Hematopoietic multipotent progenitor cell treated with erythropoietin and hydrocortisone succinate and interleukin-3 and kit ligand, for 15 days (in vitro differentiated cells): ENCODE measurements around the gene EFCAB12.
"Not testable (repeated sequence)": the region's sequence is repeated elsewhere in the genome, so short reads cannot be mapped to it uniquely, and the experiment has no call there.

Experiments
- DNase-seq: peaks from one replicate; pipeline ENCODE4 v3.0.0-alpha.2; 2015; ENCODE audit warnings: low spot score

Gene EFCAB12

DNA sequence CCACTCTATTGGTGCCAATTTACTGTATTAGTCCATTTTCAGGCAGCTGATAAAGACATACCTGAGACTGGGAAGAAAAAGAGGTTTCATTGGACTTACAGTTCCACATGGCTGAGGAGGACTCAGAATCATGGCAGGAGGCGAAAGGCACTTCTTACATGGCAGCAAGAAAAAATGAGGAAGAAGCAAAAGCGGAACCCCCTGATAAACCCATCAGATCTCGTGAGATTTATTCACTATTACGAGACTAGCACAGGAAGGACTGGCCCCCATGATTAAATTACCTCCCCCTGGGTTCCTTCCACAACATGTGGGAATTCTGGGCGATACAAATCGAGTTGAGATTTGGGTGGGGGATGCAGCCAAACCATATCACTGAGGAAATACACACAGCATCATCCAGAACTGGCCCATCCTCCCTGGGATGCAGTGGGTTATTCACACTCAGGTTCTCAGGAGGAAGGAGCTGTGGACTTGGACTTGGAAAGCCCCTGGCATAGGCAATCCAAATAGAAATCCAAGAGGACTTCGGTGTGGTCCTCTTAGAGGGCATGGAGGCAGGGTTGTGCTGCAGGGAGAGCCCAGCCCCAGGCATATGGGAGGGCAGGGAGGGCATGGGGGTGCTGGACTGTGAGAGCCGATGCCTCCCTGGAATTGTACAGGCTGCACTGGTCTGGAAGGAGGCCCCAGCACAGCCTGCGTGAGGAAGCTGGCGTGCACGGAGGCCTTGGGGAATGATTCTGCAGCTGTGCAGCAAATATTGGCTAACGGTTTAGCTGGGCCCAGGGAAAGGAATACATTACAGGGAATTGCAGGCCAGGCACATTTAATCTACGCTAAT lies 62.9 kb downstream of the EFCAB12 start:
- DNase-seq = no peak

DNA sequence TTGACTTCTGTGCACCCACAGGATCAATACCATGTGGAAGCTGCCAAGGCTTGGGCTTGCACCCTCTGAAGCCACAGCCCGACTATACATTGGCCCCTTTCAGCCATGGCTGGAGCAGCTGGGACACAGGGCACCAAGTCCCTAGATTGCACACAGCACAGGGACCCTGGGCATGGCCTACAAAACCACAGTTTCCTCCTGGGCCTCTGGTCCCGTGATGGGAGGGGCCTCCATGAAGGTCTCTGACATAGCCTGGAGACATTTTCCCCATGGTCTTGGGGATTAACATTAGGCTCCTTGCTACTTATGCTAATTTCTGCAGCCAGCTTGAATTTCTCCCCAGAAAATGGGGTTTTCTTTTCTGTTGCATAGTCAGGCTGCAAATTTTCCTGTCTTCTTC lies 63.6 kb downstream of the EFCAB12 start:
- not testable (repeated sequence) for DNase-seq

- not testable (repeated sequence) for DNase-seq
Observed at GRCh38 chr3:129363356-129363755, 65.1 kb downstream of the EFCAB12 start.

DNA sequence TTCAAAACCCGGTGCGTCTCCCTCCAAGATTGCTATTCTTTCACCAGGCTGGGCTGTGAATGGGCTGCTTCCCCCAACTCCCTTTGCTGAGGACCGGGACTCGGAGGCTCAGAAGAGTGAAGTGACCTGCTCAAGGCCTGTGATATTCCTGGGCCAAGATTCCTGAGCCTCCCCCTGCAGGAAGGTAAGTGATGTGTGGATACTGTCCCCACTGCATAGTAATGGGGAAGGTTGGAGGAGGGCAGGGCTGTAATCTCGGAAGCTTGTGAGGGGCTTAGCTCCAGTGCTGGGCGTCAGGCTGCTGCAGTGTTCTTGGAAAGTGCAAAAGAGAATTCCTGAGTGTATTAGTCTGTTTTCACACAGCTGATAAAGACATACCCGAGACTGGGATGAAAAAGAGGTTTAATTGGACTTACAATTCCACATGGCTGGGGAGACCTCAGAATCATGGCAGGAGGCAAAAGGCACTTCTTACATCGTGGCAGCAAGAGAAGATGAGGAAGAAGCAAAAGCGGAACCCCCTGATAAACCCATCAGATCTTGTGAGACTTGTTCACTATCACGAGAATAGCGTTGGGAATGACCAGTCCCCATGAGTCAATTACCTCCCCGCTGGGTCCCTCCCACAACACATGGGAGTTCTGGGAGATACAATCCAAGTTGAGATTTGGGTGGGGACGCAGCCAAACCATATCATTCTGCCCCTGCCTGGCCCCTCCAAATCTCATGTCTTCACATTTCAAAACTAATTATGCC lies 67.6 kb downstream of the EFCAB12 start:
- DNase-seq = no peak

GRCh38 chr3:129360171-129360611 lies 68.2 kb downstream of the EFCAB12 start:
- peak; percentile 39 for DNase-seq

- DNase-seq = no peak
Observed at GRCh38 chr3:129358772-129359371, 69.6 kb downstream of the EFCAB12 start.

DNA sequence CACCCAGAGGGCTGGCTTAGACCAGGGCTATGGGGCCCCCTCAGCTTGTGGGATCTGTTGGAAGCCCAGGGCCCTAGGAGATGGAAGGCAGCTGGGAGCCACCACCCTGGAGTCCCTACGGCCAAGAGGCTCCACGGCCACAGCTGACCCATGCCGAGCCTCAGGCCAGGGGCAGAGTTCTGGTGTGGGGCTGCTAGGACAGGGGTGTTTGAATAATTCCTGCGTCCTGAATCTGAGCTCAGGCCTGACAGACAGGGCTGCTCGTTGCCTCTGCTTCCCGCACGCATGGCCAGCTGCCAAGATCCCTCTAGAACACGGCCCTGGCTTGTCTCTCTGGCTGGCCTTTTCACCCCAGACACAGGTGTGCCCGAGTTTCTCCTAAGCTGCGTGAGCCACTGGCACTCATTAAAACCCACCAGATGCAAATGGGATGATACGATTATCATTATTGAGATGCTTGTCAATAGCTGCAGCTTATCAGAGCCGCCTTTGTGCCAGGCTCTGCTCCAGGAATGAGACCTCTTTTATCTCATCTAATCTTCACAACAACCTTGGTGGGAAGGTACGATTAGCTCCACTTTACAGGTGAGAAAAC lies 70.2 kb downstream of the EFCAB12 start:
- no peak for DNase-seq

GRCh38 chr3:129357616-129358015 lies 70.8 kb downstream of the EFCAB12 start:
- no peak for DNase-seq

DNA sequence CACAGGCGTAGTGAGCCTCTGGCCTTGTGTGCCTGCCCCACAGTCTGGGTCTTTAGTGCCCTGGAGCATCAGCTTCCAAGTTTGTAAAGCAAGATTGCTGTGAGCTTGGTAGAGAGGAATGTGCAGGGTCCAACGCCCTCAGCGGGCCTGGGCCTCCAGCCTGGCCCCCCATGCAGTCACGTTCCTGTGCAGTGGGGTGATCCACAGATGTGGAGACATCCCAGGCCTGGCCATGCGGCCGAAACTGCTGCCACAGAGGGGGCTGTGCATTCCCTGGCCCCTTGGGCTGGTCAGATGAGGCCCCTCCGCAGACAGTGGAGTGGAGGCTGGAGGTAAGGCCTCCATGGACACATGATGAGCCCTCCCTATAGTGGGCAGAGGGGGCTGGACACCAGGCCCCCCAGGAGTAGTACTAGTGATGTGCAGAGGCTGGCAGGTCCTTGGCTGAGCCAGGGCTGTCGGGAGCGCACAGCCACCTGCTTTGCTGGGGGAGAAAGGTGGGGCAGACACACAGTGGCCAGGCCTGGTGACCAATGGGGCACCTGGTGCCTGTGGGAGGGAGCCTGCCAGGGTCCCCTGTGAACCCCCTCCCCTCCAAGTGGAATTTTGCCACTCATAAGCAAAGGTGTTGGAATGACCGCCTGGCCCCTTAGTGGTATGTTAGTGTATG lies 71.5 kb downstream of the EFCAB12 start:
- DNase-seq = no peak

- DNase-seq = no peak
Observed at GRCh38 chr3:129353589-129353941, 74.9 kb downstream of the EFCAB12 start.

DNA sequence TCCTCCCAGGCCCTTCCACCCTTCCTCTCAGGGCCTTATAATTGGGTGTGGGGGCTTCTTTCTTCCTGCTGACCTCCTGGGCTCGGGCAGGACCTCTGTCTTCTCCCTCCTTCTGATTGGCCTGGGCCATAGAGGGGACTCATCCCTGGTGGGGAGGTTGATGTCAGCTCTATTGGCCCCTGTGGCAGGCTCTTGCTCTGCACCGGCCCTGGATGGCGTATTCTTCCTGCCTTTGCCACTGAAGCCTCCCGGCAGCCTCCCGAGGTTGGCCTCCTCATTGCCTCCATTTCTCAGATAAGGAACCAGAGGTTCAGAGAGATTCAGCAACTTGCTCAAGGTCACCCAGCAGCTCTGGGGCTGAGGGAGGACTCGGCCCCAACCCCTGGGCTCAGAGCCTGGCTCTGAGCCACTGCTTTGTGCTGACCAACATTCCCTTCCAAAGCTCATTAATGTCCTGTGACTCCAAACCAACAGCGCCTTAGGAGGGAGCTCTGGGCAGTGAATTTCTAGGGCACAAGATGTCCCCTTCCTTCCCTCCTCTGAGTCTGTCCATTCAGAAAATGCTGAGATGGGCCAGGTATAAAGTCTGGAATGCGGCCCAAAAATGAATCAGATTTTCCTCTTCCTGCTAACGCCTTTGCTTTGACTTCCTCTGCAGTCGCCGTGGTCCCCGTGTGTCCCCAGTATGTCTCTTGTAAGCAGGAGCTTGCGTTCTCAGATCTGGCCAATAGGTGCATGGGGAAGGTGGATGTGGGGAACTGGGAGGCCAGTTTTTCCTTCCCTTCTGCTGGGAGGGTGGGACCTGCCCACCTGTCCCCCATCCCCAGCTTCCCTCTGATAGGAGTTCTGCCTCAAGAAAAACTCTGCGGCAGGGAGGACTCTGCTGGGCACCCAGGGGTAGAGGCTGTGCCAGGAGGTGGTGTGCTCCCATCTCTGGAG lies 75.5 kb downstream of the EFCAB12 start:
- no peak for DNase-seq

DNA sequence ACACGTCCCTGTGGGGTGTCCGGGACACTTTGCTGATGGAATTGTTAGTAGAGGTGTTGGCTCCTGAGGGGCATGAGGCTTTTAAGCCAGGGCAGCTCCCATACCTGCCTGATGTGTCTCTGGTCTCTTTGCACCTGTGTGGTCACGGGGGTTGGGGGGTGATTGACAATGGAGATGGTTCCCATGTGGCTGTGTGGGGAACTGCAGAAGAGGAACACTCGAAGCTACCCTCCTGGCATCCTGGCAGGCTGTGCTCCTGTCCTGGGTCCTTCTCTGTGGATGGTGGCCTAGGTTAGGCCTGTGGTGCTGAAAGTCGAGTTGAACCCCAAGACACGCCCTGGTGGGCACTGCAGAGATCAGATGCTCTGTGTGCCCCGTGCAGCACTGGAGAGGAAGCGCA lies 76.4 kb downstream of the EFCAB12 start:
- DNase-seq = no peak
